Caco-2 (cell line): ENCODE measurements around the gene IGSF9B. TPM values are rescaled to one million over a fixed set of nuclear protein-coding genes. Genes with fewer than 3 reads are reported as not detected.
A peak's percentile ranks its signal among the peaks of the same experiment; 100 is the strongest.

Experiments
- BruUV-seq: library from RNA; stranded (reverse); fragments of 400-500 nt; replicated peaks from 2 replicates; lab custom pipeline; 2021; lab: Mats Ljungman, UMichigan
- CTCF ChIA-PET: fragments of 300-600 bp; sonication (Branson Sonifier 250); formaldehyde crosslinking; loops from one replicate; lab custom pipeline; 2022; ENCODE audit warnings: antibody characterized with exemption; lab: Charles Lee
- POLR2A ChIA-PET: fragments of 300-600 bp; sonication (Branson Sonifier 250); formaldehyde crosslinking; loops from one replicate; lab custom pipeline; 2022; ENCODE audit warnings: antibody characterized with exemption; lab: Charles Lee
- DNase-seq, 2 experiments: peaks; one replicate each; pipeline versions ENCODE4 v3.0.0 to v3.0.0-alpha.2; 2020 to 2022
- H3K27me3 ChIP-seq: replicated peaks from 2 replicates; pipeline ENCODE4 v1.6.0; 2011; ENCODE audit warnings: low read length; ENCODE audit not compliant: control insufficient read depth, insufficient read depth
- H3K36me3 ChIP-seq: 2 replicates; pipeline ENCODE4 v1.5.1; 2011; ENCODE audit warnings: low read length; ENCODE audit not compliant: control insufficient read depth, insufficient read depth
- H3K4me1 ChIP-seq: fragments of 250-450 bp; sonication (Bioruptor Pico); 2 replicates; pipeline ENCODE4 v1.5.1; 2020; ENCODE audit warnings: mild to moderate bottlenecking
- H3K4me3 ChIP-seq: 2 replicates; pipeline ENCODE4 v1.5.1; 2011; ENCODE audit warnings: low read depth, mild to moderate bottlenecking, control low read depth, low read length
- H3K9me3 ChIP-seq: fragments of 250-450 bp; sonication (Bioruptor Pico); 2 replicates; pipeline ENCODE4 v1.5.1; 2020; ENCODE audit warnings: mild to moderate bottlenecking, moderate library complexity
- H3K27ac Mint-ChIP-seq: one replicate; pipeline ENCODE4 v1.8.0; 2022; ENCODE audit warnings: mixed read lengths; ENCODE audit not compliant: unreplicated experiment
- H3K27me3 Mint-ChIP-seq: one replicate; pipeline ENCODE4 v1.8.0; 2022; ENCODE audit warnings: mixed read lengths; ENCODE audit not compliant: insufficient read depth, unreplicated experiment
- H3K36me3 Mint-ChIP-seq: one replicate; pipeline ENCODE4 v1.8.0; 2022; ENCODE audit warnings: mild to moderate bottlenecking, mixed read lengths; ENCODE audit not compliant: insufficient read depth, unreplicated experiment
- H3K4me1 Mint-ChIP-seq: one replicate; pipeline ENCODE4 v1.8.0; 2022; ENCODE audit warnings: low read depth, mixed read lengths; ENCODE audit not compliant: unreplicated experiment
- H3K4me3 Mint-ChIP-seq: one replicate; pipeline ENCODE4 v1.8.0; 2022; ENCODE audit warnings: mild to moderate bottlenecking, moderate library complexity, mixed read lengths; ENCODE audit not compliant: unreplicated experiment
- H3K9me3 Mint-ChIP-seq: one replicate; pipeline ENCODE4 v1.8.0; 2022; ENCODE audit warnings: mixed read lengths; ENCODE audit not compliant: unreplicated experiment
- CTCF ChIP-seq, 2 experiments: fragments of 200-600 bp in 1 of 2; IDR thresholded peaks; 1 replicate in 1 of 2; 2 replicates in 1 of 2; pipeline versions ENCODE4 v1.5.1 to v1.8.0; 2011 to 2022; ENCODE audit warnings: antibody characterized with exemption in 1 of 2, control low read depth in 1 of 2, inconsistent platforms in 1 of 2, low read depth in 1 of 2, low read length in 1 of 2, mild to moderate bottlenecking in 1 of 2, moderate library complexity in 1 of 2; ENCODE audit not compliant: insufficient read depth in 1 of 2, severe bottlenecking in 1 of 2, unreplicated experiment in 1 of 2
- intact Hi-C: fragments of 100-400 bp; cut with micrococcal nuclease; formaldehyde crosslinking; loops from one replicate; pipeline ENCODE4 v1.10.0; 2022; ENCODE audit not compliant: unreplicated experiment
- total RNA-seq: library from RNA; stranded (reverse); gene quantifications from 2 replicates; pipeline ENCODE4 v1.2.3, GENCODE V29; 2022

The IGSF9B gene
- total RNA-seq, 1 experiment from 2014 or later: 4.2 TPM

GRCh38 chr11:133955945-133956421, 785 bp downstream of the IGSF9B start:
- Histone ChIP-seq H3K36me3 (no peaks in the 10 kb centered on the region), H3K27me3 (peaks cover 4% of the 10 kb centered on the region)

GRCh38 chr11:133955081-133955891, 1.5 kb downstream of the IGSF9B start:
- H3K27ac Mint-ChIP-seq: no peak overlapping the region
- no peaks in the 10 kb centered on the region for H3K36me3 Mint-ChIP-seq
- no peaks in the 10 kb centered on the region for H3K9me3 Mint-ChIP-seq
- Histone ChIP-seq H3K9me3 (no peaks in the 10 kb centered on the region), H3K4me1 (0 out of 2 replicates have a peak, but pooled peaks cover 6% of the 10 kb centered on the region), H3K36me3 (no peaks in the 10 kb centered on the region), H3K27me3 (peaks cover 4% of the 10 kb centered on the region), H3K4me3 (no peak overlapping the region)
- H3K4me1 Mint-ChIP-seq: no peaks in the 10 kb centered on the region
- CTCF ChIA-PET: no interaction called here
- peak overlapping the region; percentile 46 for H3K4me3 Mint-ChIP-seq
- TF ChIP-seq CTCF (IDR thresholded peaks at IDR 0.05; ENCODE audit: insufficient read depth in 1 of 2, low read depth in 1 of 2, low read length in 1 of 2, severe bottlenecking in 1 of 2, unreplicated experiment in 1 of 2): no peak
- DNase-seq: no peak
- no TSS peak for BruUV-seq
- peaks cover 24% of the 10 kb centered on the region for H3K27me3 Mint-ChIP-seq
- intact Hi-C loops: no loop called here
- POLR2A ChIA-PET: no interaction called here

More at GRCh38 chr11:133955945-133956421, 785 bp downstream of the IGSF9B start:
- DNase-seq: peak in 1 of 2 experiments; percentile 20
- 0 out of 2 replicates have a peak, but pooled peaks cover 6% of the 10 kb centered on the region for H3K4me1 ChIP-seq
- ChIA-PET CTCF (no interaction called here), POLR2A (no interaction called here)
- no TSS peak for BruUV-seq
- H3K9me3 ChIP-seq: no peaks in the 10 kb centered on the region
- no peaks in the 10 kb centered on the region for H3K36me3 Mint-ChIP-seq
- intact Hi-C loops: no loop called here
- H3K4me3 Mint-ChIP-seq: no peak overlapping the region
- TF ChIP-seq CTCF (IDR thresholded peaks at IDR 0.05; ENCODE audit: insufficient read depth in 1 of 2, low read depth in 1 of 2, low read length in 1 of 2, severe bottlenecking in 1 of 2, unreplicated experiment in 1 of 2): no peak
- H3K9me3 Mint-ChIP-seq: no peaks in the 10 kb centered on the region
- no peaks in the 10 kb centered on the region for H3K4me1 Mint-ChIP-seq
- H3K27me3 Mint-ChIP-seq: peaks cover 24% of the 10 kb centered on the region
- H3K4me3 ChIP-seq: peak overlapping the region; percentile 39
- H3K27ac Mint-ChIP-seq: no peak overlapping the region

- Histone ChIP-seq H3K36me3 (no peaks in the 10 kb centered on the region), H3K4me3 (no peak overlapping the region), H3K4me1 (0 out of 2 replicates have a peak, but pooled peaks cover 6% of the 10 kb centered on the region), H3K27me3 (peaks cover 4% of the 10 kb centered on the region), H3K9me3 (no peaks in the 10 kb centered on the region)
- no peak for TF ChIP-seq CTCF (IDR thresholded peaks at IDR 0.05; ENCODE audit: insufficient read depth in 1 of 2, low read depth in 1 of 2, low read length in 1 of 2, severe bottlenecking in 1 of 2, unreplicated experiment in 1 of 2)
- Mint-ChIP-seq H3K27me3 (peaks cover 24% of the 10 kb centered on the region), H3K9me3 (no peaks in the 10 kb centered on the region), H3K27ac (no peak overlapping the region), H3K4me1 (no peaks in the 10 kb centered on the region), H3K36me3 (no peaks in the 10 kb centered on the region), H3K4me3 (no peak overlapping the region)
- ChIA-PET POLR2A (no interaction called here), CTCF (no interaction called here)
- no peak for DNase-seq
- BruUV-seq: no TSS peak
- intact Hi-C loops: no loop called here
These were observed 2.8 kb downstream of the IGSF9B start for GRCh38 chr11:133953999-133954398.
